Measurements from ENCODE around the gene TRPV5. TPM values are rescaled to one million over a fixed set of nuclear protein-coding genes. Genes with fewer than 3 reads are reported as not detected.

The TRPV5 gene
- total and polyA plus RNA-seq, 2 of the 4 experiments (the other 2 are of a cell fraction) = not detected

GRCh38 chr7:142894112-142894984, 39.2 kb downstream of the TRPV5 start:
- no peak overlapping the region for H3K18ac ChIP-seq (ENCODE audit: low read depth, low read length)
- H3K4ac ChIP-seq (ENCODE audit: low read depth, low read length) = no peak overlapping the region
- no peak overlapping the region for H3K4me3 ChIP-seq (ENCODE audit: insufficient read depth, low read depth, low read length)
- H2BK120ac ChIP-seq (ENCODE audit: low read depth, low read length) = no peak overlapping the region
- H4K5ac ChIP-seq (ENCODE audit: low read depth, low read length) = no peak overlapping the region
- intact Hi-C loops (cut with micrococcal nuclease) (no loop called here), dilution Hi-C loops (cut with HindIII; ENCODE audit: low sequenced_read_pairs, unreplicated experiment) (no loop called here), in situ Hi-C loops (cut with MboI; ENCODE audit: low sequenced_read_pairs) (no loop called here)
- no peaks in the 10 kb centered on the region for H3K36me3 ChIP-seq (ENCODE audit: control insufficient read depth, insufficient read depth, low read length)
- ATAC-seq (ENCODE audit: low read depth) (no peak), DNase-seq (no peak)
- H3K79me1 ChIP-seq (ENCODE audit: low read depth in 1 of 2, low read length in 2 of 2) = no peaks in the 10 kb centered on the region
- H3K27me3 ChIP-seq (ENCODE audit: control insufficient read depth, insufficient read depth, low read length) = no peaks in the 10 kb centered on the region
- H3K56ac ChIP-seq (ENCODE audit: extremely low read depth, insufficient read depth, low read length) = no peak overlapping the region
- H3K9me3 ChIP-seq (ENCODE audit: control insufficient read depth, insufficient read depth, low read length) = peaks cover 6% of the 10 kb centered on the region; the same call in 1 of the 2 replicates
- ChIA-PET POLR2A (ENCODE audit: unreplicated experiment) (no interaction called here), CTCF (no interaction called here)
- no peak overlapping the region for H4K91ac ChIP-seq (ENCODE audit: insufficient read depth, low read depth, low read length)
- no peak overlapping the region for H4K8ac ChIP-seq (ENCODE audit: low read depth in 2 of 2, low read length in 2 of 2)
- H3K27ac ChIP-seq (ENCODE audit: insufficient read depth, low read length) = no peak overlapping the region
- H2BK15ac ChIP-seq (ENCODE audit: low read depth, low read length) = no peak overlapping the region
- no peaks in the 10 kb centered on the region for H3K4me1 ChIP-seq (ENCODE audit: control insufficient read depth, insufficient read depth, low read length)
- no peak overlapping the region for H2AFZ ChIP-seq (replicated peaks; ENCODE audit: low read length, poor library complexity)
- H3K9me1 ChIP-seq (ENCODE audit: insufficient read depth, low read length) = no peaks in the 10 kb centered on the region
- 25% methylated on average over 1 of the region's 12 CpGs; no CpG with 5 or more reads in 1 of the 2 experiments for WGBS, 2 experiments (ENCODE audit: extremely low coverage in 2 of 2, insufficient read length in 1 of 2)
- H3K14ac ChIP-seq (replicated peaks; ENCODE audit: low read depth, low read length) = no peak overlapping the region
- H2BK5ac ChIP-seq (ENCODE audit: low read depth, low read length, poor library complexity, severe bottlenecking) = no peak overlapping the region
- no peak overlapping the region for H2AK5ac ChIP-seq (ENCODE audit: low read depth, low read length)
- no TSS peak for BruUV-seq (replicated peaks)
- no peak overlapping the region for H2BK20ac ChIP-seq (ENCODE audit: low read depth, low read length)
- H4K20me1 ChIP-seq (ENCODE audit: insufficient read depth, low read length) = no peaks in the 10 kb centered on the region
- H2AK9ac ChIP-seq (replicated peaks; ENCODE audit: low read depth, low read length, poor library complexity) = no peak overlapping the region
- H3K9ac ChIP-seq (ENCODE audit: low read depth, low read length) = no peak overlapping the region
- no peak overlapping the region for H3K23ac ChIP-seq (ENCODE audit: low read depth, low read length)
- no peak overlapping the region for H3K4me2 ChIP-seq (ENCODE audit: low read depth, low read length)
- TF ChIP-seq FOS (IDR thresholded peaks at IDR 0.05; ENCODE audit: low read depth, low read length) (no peak), MXI1 (IDR thresholded peaks at IDR 0.05; ENCODE audit: borderline replicate concordance, low read depth, low read length) (no peak), RCOR1 (IDR thresholded peaks at IDR 0.05; ENCODE audit: insufficient replicate concordance, low read length) (no peak), RFX5 (IDR thresholded peaks at IDR 0.05; ENCODE audit: low read depth, low read length) (no peak), MAFK (IDR thresholded peaks at IDR 0.05; ENCODE audit: low read depth, low read length) (no peak), POLR2A (IDR thresholded peaks at IDR 0.05; ENCODE audit: low read depth, low read length) (no peak), BHLHE40 (IDR thresholded peaks at IDR 0.05; ENCODE audit: low read depth, low read length) (no peak), CEBPB (IDR thresholded peaks at IDR 0.05; ENCODE audit: low read depth, low read length) (no peak), SMC3 (IDR thresholded peaks at IDR 0.05; ENCODE audit: low read depth, low read length) (no peak), RAD21 (IDR thresholded peaks at IDR 0.05; ENCODE audit: low read length) (no peak), NFE2L2 (IDR thresholded peaks at IDR 0.05; ENCODE audit: low read depth, low read length) (no peak), CHD1 (IDR thresholded peaks at IDR 0.05; ENCODE audit: low read depth, low read length) (no peak), MAZ (IDR thresholded peaks at IDR 0.05; ENCODE audit: borderline replicate concordance, low read depth, low read length) (no peak)
- TF ChIP-seq, protein P1, sequence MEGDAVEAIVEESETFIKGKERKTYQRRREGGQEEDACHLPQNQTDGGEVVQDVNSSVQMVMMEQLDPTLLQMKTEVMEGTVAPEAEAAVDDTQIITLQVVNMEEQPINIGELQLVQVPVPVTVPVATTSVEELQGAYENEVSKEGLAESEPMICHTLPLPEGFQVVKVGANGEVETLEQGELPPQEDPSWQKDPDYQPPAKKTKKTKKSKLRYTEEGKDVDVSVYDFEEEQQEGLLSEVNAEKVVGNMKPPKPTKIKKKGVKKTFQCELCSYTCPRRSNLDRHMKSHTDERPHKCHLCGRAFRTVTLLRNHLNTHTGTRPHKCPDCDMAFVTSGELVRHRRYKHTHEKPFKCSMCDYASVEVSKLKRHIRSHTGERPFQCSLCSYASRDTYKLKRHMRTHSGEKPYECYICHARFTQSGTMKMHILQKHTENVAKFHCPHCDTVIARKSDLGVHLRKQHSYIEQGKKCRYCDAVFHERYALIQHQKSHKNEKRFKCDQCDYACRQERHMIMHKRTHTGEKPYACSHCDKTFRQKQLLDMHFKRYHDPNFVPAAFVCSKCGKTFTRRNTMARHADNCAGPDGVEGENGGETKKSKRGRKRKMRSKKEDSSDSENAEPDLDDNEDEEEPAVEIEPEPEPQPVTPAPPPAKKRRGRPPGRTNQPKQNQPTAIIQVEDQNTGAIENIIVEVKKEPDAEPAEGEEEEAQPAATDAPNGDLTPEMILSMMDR (conservative IDR thresholded peaks at IDR 0.05; ENCODE audit: low read depth, low read length) = no peak
- TF ChIP-seq, protein P2, sequence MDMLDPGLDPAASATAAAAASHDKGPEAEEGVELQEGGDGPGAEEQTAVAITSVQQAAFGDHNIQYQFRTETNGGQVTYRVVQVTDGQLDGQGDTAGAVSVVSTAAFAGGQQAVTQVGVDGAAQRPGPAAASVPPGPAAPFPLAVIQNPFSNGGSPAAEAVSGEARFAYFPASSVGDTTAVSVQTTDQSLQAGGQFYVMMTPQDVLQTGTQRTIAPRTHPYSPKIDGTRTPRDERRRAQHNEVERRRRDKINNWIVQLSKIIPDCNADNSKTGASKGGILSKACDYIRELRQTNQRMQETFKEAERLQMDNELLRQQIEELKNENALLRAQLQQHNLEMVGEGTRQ (IDR thresholded peaks at IDR 0.05; ENCODE audit: low read depth, low read length) = no peak
